Measurements from ENCODE around the gene SBK1.

GRCh38 chr16:28300327-28300726, 8.0 kb downstream of the SBK1 start:
- TF ChIP-seq POLR2A (IDR thresholded peaks at IDR 0.05), result no peak
- TF ChIP-seq CTCF (IDR thresholded peaks at IDR 0.05 in 4 of 5, conservative IDR thresholded peaks at IDR 0.05 in 1 of 5), result no peak
